Ovary (tissue), 9 donors: ENCODE results near the gene FCHSD1. TPM values are rescaled to one million over a fixed set of nuclear protein-coding genes. Genes with fewer than 3 reads are reported as not detected.

Experiments used
- DNase-seq, 5 donors: peaks; one replicate each; pipeline ENCODE4 v3.0.0-alpha.2; 2019 to 2020
- H3K27ac ChIP-seq, 2 donors: fragments of 200-600 bp; one replicate each; pipeline versions ENCODE4 v1.5.1 to v1.8.0; 2019 to 2022
- H3K27me3 ChIP-seq: fragments of 200-600 bp; one replicate; pipeline ENCODE4 v1.8.0; 2022
- H3K36me3 ChIP-seq: fragments of 200-600 bp; sonication (generic); one replicate; pipeline ENCODE4 v1.5.1; 2019
- H3K4me1 ChIP-seq: one replicate; pipeline ENCODE4 v1.8.1; 2013; ENCODE audit warnings: mild to moderate bottlenecking, moderate library complexity; ENCODE audit not compliant: insufficient read depth
- H3K4me3 ChIP-seq: fragments of 200-600 bp; sonication (generic); one replicate; pipeline ENCODE4 v1.5.1; 2017
- H3K9me3 ChIP-seq, 2 donors: fragments of 200-600 bp in 1 of 2; sonication (generic) in 1 of 2; one replicate each; pipeline versions ENCODE4 v1.5.1 to v1.8.1; 2013 to 2019; ENCODE audit warnings: mild to moderate bottlenecking in 1 of 2, moderate library complexity in 1 of 2
- EP300 ChIP-seq: sonication (generic); formaldehyde crosslinking; IDR thresholded peaks from one replicate; pipeline ENCODE4 v1.6.1; 2017; ENCODE audit warnings: antibody characterized with exemption
- POLR2A ChIP-seq: fragments of 450-650 bp; IDR thresholded peaks from one replicate; pipeline ENCODE4 v1.6.1; 2017; ENCODE audit warnings: antibody characterized with exemption, mild to moderate bottlenecking, moderate library complexity
- WGBS, 3 donors: extraction: QIAGEN DNeasy Blood & Tissue Kit in 1 of 3; methylation state at CpG; one replicate each; pipeline versions ENCODE4 v1.1.5 to v1.1.7; 2013 to 2017; 5-methylcytosine and 5-hydroxymethylcytosine counted together
- intact Hi-C, 4 donors: fragments of 100-400 bp; cut with DNase I; formaldehyde crosslinking; loops; one replicate each; pipeline versions ENCODE4 v1.11.0 to v1.15.1; 2022 to 2023
- polyA plus RNA-seq, 2 donors: library from polyadenylated mRNA; stranded (reverse); fragments of 200-250 nt in 1 of 2; fragments of 350-450 nt in 1 of 2; fragmentation: Illumina TruSeq in 1 of 2; extraction: RNeasy Lipid Tissue Mini Kit (QIAGEN cat#74804) in 1 of 2; gene quantifications; one replicate each; pipeline ENCODE4 v1.2.3, GENCODE V29; 2013 to 2014
- total RNA-seq, 7 donors: library from RNA; depleted of rRNA in 2 of 7; stranded (reverse); fragments of >200 nt in 2 of 7; fragmentation: NEBNext Ultra II Directional in 3 of 7; extraction: Animal tissue kit (Norgen Biotek cat#: 25700) in 3 of 7; gene quantifications; one replicate each; pipeline versions ENCODE4 v1.1.0 to v1.2.4, GENCODE V29; 2016 to 2023
- TF ChIP-seq, protein P1 (sequence below), 3 donors: fragments of 450-650 bp in 2 of 3; fragments of 200-600 bp in 1 of 3; IDR thresholded peaks; one replicate each; pipeline versions ENCODE4 v1.5.1 to v1.8.0; 2016 to 2022; ENCODE audit warnings: antibody characterized with exemption in 3 of 3, mild to moderate bottlenecking in 1 of 3
- donor health status: DM: no; HTN: no; CAD: no; lungs with moderate emphysema.
- donor health status: DM: no; HTN: no; CAD: no.
- donor health status: Bipolar disorder and iron deficiency.
- donor health status: DM: yes; HTN: yes; CAD: no.
- donor health status: DM: no; HTN: no; CAD: no.
- donor health status: DM: yes; HTN: yes; CAD: no.

FCHSD1 gene
- total and polyA plus RNA-seq, 9 donors, result 10.4 to 35.2 (median 23.9) TPM

DNA sequence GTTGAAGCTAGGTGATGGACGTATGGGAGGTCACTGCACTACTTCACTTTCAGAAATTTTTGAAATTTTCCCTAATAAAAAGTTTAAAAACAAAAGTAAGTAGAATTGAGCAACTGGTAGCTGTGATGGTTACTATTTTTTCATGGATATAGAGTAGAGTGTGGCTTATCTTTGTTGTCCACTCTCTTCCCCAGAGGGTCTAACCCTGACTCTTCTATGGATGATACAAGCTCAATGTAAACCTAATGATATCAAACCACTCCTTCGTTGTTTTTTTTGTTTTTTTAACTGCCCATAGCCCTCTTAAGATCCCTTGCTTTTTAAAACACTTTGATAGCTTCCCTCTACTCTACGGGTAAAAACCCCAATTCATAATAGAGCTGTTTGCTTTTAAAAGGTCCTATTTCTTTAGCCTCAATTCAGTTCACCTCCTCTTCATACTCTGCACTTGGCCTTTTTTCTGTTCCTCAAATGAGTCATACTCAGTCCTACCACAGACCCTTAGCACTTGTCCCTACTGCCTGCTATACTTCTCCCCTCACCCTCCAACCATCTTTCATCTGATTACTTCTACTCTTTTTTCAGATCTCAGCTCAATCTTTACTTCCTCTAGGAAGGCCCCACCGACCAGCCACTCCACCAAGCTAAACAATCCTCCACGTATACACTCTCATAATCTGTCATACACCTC lies 17.2 kb downstream of the FCHSD1 start:
- no peak for DNase-seq
- no peak for TF ChIP-seq EP300
- TF ChIP-seq, protein P1, sequence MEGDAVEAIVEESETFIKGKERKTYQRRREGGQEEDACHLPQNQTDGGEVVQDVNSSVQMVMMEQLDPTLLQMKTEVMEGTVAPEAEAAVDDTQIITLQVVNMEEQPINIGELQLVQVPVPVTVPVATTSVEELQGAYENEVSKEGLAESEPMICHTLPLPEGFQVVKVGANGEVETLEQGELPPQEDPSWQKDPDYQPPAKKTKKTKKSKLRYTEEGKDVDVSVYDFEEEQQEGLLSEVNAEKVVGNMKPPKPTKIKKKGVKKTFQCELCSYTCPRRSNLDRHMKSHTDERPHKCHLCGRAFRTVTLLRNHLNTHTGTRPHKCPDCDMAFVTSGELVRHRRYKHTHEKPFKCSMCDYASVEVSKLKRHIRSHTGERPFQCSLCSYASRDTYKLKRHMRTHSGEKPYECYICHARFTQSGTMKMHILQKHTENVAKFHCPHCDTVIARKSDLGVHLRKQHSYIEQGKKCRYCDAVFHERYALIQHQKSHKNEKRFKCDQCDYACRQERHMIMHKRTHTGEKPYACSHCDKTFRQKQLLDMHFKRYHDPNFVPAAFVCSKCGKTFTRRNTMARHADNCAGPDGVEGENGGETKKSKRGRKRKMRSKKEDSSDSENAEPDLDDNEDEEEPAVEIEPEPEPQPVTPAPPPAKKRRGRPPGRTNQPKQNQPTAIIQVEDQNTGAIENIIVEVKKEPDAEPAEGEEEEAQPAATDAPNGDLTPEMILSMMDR (IDR thresholded peaks at IDR 0.05), result no peak
- no peak for TF ChIP-seq POLR2A
- peaks cover 13% of the 10 kb centered on the region for H3K4me1 ChIP-seq

DNA sequence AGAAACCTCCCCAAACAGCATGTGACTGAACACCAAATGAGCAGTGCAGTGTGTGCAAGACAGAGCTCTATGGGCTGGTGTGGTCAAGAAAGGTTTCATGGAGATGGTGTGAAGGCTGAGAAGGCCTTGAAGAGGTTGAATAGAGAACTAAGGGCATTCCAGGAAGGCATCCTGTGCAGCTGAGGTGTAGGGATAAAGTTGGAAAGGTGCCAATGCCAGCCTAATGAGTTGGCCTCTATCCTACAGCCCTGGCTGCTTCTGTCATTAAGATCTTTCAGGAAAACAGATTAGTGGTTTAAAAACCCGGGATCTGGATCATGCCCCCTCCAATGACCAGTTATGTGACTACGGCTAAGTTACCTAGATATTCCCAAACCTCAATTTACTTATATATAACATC lies 18.6 kb downstream of the FCHSD1 start:
- 94 to 96% (median 95%) methylated on average over 2 of the region's 2 CpGs for WGBS, 3 donors
- Histone ChIP-seq H3K4me1 (peaks cover 11% of the 10 kb centered on the region), H3K27ac (no peak overlapping the region), H3K27me3 (no peaks in the 10 kb centered on the region), H3K9me3 (no peaks in the 10 kb centered on the region), H3K36me3 (no peaks in the 10 kb centered on the region), H3K4me3 (no peak overlapping the region)
- DNase-seq, result no peak
- intact Hi-C loops, result no loop called here
- no peak for TF ChIP-seq EP300
- TF ChIP-seq, protein P1 (IDR thresholded peaks at IDR 0.05), result no peak
- no peak for TF ChIP-seq POLR2A

More for the DNA sequence above, 17.2 kb downstream of the FCHSD1 start:
- H3K36me3 ChIP-seq, result no peaks in the 10 kb centered on the region
- no peak overlapping the region for H3K4me3 ChIP-seq
- WGBS, 3 donors, result 85 to 88% (median 86%) methylated on average over 5 of the region's 5 CpGs
- intact Hi-C loops, result no loop called here
- H3K9me3 ChIP-seq, result no peaks in the 10 kb centered on the region
- no peak overlapping the region for H3K27ac ChIP-seq
- H3K27me3 ChIP-seq, result no peaks in the 10 kb centered on the region

DNA sequence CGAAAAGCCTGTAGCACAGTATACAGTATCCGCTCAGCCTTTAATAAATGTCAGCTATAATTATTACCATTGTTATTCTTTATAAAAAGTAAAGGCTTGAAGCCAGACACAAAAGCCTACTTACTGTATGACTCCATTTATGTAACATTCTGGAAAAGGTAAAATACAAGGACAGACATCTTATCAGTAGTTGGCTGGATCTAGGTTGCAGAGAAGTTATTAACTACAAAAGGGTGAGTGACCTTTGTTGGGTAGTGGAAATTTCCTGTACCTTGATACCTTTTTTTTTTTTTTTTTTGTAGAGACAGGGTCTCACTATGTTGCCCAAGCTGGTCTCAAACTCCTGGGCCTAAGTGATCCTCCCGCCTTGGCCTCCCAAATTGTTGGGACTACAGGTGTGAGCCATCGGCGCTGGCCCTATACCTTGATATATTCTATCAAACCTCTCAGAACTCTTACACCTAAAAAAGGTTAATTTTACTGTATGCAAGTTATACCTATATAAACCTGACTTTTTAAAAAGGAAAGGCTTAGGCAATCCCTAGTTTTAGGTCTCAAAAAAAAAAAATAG lies 20.6 kb downstream of the FCHSD1 start:
- Histone ChIP-seq H3K4me3 (no peak overlapping the region), H3K27ac (no peak overlapping the region), H3K4me1 (peaks cover 4% of the 10 kb centered on the region), H3K27me3 (no peaks in the 10 kb centered on the region), H3K36me3 (no peaks in the 10 kb centered on the region), H3K9me3 (no peaks in the 10 kb centered on the region)
- DNase-seq, result no peak
- TF ChIP-seq EP300, result no peak
- TF ChIP-seq, protein P1 (IDR thresholded peaks at IDR 0.05), result no peak
- no peak for TF ChIP-seq POLR2A
- intact Hi-C loops, result no loop called here
- 96 to 98% (median 98%) methylated on average over 5 of the region's 5 CpGs for WGBS, 3 donors

DNA sequence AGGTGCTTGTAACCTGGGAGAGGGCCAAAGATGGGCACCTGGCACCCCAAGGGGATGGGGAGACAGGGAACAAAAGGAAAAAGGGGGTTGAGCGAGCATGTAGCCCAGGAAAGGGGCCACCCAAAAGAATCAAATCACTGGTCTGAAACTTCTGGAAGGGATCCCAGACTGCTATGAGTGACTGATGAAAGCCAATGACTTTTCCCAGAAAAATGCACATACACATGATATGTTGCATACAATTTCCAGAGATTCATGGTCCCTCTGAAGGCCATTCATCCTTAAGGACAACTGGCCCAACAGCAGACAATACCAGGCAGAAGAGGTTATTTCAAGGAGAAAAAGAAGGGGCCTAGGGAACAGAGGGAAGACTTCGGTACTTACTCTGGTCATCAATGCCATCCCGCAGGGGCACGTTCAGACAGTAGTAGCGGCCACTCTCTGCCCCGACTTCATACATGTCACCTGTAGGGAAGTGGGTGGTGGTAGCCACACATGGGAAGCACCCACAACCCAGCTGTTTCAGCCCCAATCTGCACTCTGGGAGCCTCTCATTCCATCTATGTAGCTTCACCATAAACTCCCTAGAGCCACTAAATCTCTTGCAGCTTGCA lies 22.9 kb downstream of the FCHSD1 start:
- Histone ChIP-seq H3K27ac (no peak overlapping the region), H3K36me3 (no peaks in the 10 kb centered on the region), H3K27me3 (no peaks in the 10 kb centered on the region), H3K9me3 (no peaks in the 10 kb centered on the region), H3K4me1 (no peaks in the 10 kb centered on the region), H3K4me3 (no peak overlapping the region)
- WGBS, 3 donors, result 94 to 96% (median 95%) methylated on average over 6 of the region's 6 CpGs
- intact Hi-C loops, result loop anchor here in 1 of 4 donors (10.0 kb wide), 1 partner anchor 393 kb away; no protein-coding TSS in a partner anchor
- DNase-seq, result no peak
- TF ChIP-seq, protein P1 (IDR thresholded peaks at IDR 0.05), result no peak
- no peak for TF ChIP-seq EP300
- TF ChIP-seq POLR2A, result no peak
